IMR-90 (cell line): Measurements from ENCODE around the gene PTHLH. TPM values are rescaled to one million over a fixed set of nuclear protein-coding genes. Genes with fewer than 3 reads are reported as not detected.

ENCODE experiments used
- ATAC-seq: fragments of 200-7000 bp; cut with Tn5 transposase; 2 replicates; pipeline ENCODE4 v1.9.1; 2020; ENCODE audit warnings: low read depth, mild to moderate bottlenecking, moderate library complexity
- BruUV-seq: library from RNA; stranded (reverse); fragments of 400-500 nt; replicated peaks from 2 replicates; lab custom pipeline; 2021; lab: Mats Ljungman, UMichigan
- CTCF ChIA-PET: fragments of 300-600 bp; formaldehyde crosslinking; extraction: SDS; loops from one replicate; lab custom pipeline; 2021; ENCODE audit warnings: antibody characterized with exemption; lab: Yijun Ruan, JAX
- POLR2A ChIA-PET: fragments of 300-600 bp; sonication (Branson Sonifier 250); formaldehyde crosslinking; loops from one replicate; lab custom pipeline; 2022; ENCODE audit warnings: antibody characterized with exemption; ENCODE audit not compliant: unreplicated experiment; lab: Charles Lee
- DNase-seq: peaks from one replicate; pipeline ENCODE4 v3.0.0; 2013
- H2AFZ ChIP-seq: replicated peaks from 2 replicates; pipeline ENCODE3; 2013; ENCODE audit warnings: low read length, mild to moderate bottlenecking; ENCODE audit not compliant: poor library complexity
- H2AK5ac ChIP-seq: 2 replicates; pipeline ENCODE4 v1.6.1; 2013; ENCODE audit warnings: low read depth, low read length, inconsistent platforms
- H2AK9ac ChIP-seq: replicated peaks from 2 replicates; pipeline ENCODE3; 2013; ENCODE audit warnings: mild to moderate bottlenecking, low read depth, low read length, moderate library complexity; ENCODE audit not compliant: poor library complexity
- H2BK120ac ChIP-seq: 2 replicates; pipeline ENCODE4 v1.6.1; 2013; ENCODE audit warnings: low read depth, low read length, inconsistent platforms
- H2BK15ac ChIP-seq: 3 replicates; pipeline ENCODE4 v1.6.1; 2013; ENCODE audit warnings: low read depth, low read length, inconsistent platforms
- H2BK20ac ChIP-seq: 2 replicates; pipeline ENCODE4 v1.6.1; 2013; ENCODE audit warnings: low read depth, mild to moderate bottlenecking, inconsistent platforms, low read length, moderate library complexity
- H2BK5ac ChIP-seq: 2 replicates; pipeline ENCODE4 v1.6.1; 2013; ENCODE audit warnings: mild to moderate bottlenecking, low read depth, low read length, inconsistent platforms; ENCODE audit not compliant: poor library complexity, severe bottlenecking
- H3K14ac ChIP-seq: replicated peaks from 2 replicates; pipeline ENCODE4 v1.6.1; 2013; ENCODE audit warnings: low read depth, low read length, inconsistent platforms
- H3K18ac ChIP-seq: 2 replicates; pipeline ENCODE4 v1.6.1; 2013; ENCODE audit warnings: low read depth, low read length, control low read depth
- H3K23ac ChIP-seq: 2 replicates; pipeline ENCODE4 v1.6.1; 2013; ENCODE audit warnings: low read depth, low read length, inconsistent platforms
- H3K27ac ChIP-seq: 2 replicates; pipeline ENCODE4 v1.5.1; 2013; ENCODE audit warnings: mild to moderate bottlenecking, control low read depth, low read length; ENCODE audit not compliant: insufficient read depth
- H3K27me3 ChIP-seq: 2 replicates; pipeline ENCODE4 v1.6.1; 2013; ENCODE audit warnings: low read length; ENCODE audit not compliant: control insufficient read depth, insufficient read depth
- H3K36me3 ChIP-seq: 2 replicates; pipeline ENCODE4 v1.6.1; 2013; ENCODE audit warnings: low read length, mixed read lengths; ENCODE audit not compliant: control insufficient read depth, insufficient read depth
- H3K4ac ChIP-seq: 2 replicates; pipeline ENCODE4 v1.6.1; 2013; ENCODE audit warnings: low read depth, low read length, inconsistent platforms
- H3K4me1 ChIP-seq: 2 replicates; pipeline ENCODE4 v1.6.1; 2013; ENCODE audit warnings: low read length, mixed read lengths; ENCODE audit not compliant: control insufficient read depth, insufficient read depth
- H3K4me2 ChIP-seq: 2 replicates; pipeline ENCODE4 v1.6.1; 2013; ENCODE audit warnings: low read depth, mild to moderate bottlenecking, control low read depth, low read length, moderate library complexity
- H3K4me3 ChIP-seq: 2 replicates; pipeline ENCODE4 v1.5.1; 2013; ENCODE audit warnings: low read depth, mild to moderate bottlenecking, control low read depth, low read length, moderate library complexity; ENCODE audit not compliant: insufficient read depth
- H3K56ac ChIP-seq: 2 replicates; pipeline ENCODE4 v1.6.1; 2013; ENCODE audit warnings: low read length, inconsistent platforms; ENCODE audit not compliant: insufficient read depth; ENCODE audit errors: extremely low read depth
- H3K79me1 ChIP-seq, 2 experiments: 2 replicates each; pipeline ENCODE4 v1.6.1; 2013; ENCODE audit warnings: low read length in 2 of 2, inconsistent platforms in 1 of 2, low read depth in 1 of 2
- H3K9ac ChIP-seq: 2 replicates; pipeline ENCODE4 v1.6.1; 2013; ENCODE audit warnings: low read depth, low read length, control low read depth
- H3K9me1 ChIP-seq: 2 replicates; pipeline ENCODE4 v1.6.1; 2013; ENCODE audit warnings: low read length, inconsistent platforms; ENCODE audit not compliant: insufficient read depth
- H3K9me3 ChIP-seq: 2 replicates; pipeline ENCODE4 v1.6.1; 2013; ENCODE audit warnings: low read length; ENCODE audit not compliant: control insufficient read depth, insufficient read depth
- H4K20me1 ChIP-seq: 2 replicates; pipeline ENCODE4 v1.6.1; 2013; ENCODE audit warnings: low read length, inconsistent platforms; ENCODE audit not compliant: insufficient read depth
- H4K5ac ChIP-seq: 2 replicates; pipeline ENCODE4 v1.6.1; 2013; ENCODE audit warnings: mild to moderate bottlenecking, low read depth, low read length, control low read depth
- H4K8ac ChIP-seq, 2 experiments: 2 replicates each; pipeline ENCODE4 v1.6.1; 2013; ENCODE audit warnings: low read depth in 2 of 2, low read length in 2 of 2, control low read depth in 1 of 2, inconsistent platforms in 1 of 2
- H4K91ac ChIP-seq: 2 replicates; pipeline ENCODE4 v1.6.1; 2013; ENCODE audit warnings: low read depth, low read length, inconsistent platforms; ENCODE audit not compliant: insufficient read depth
- BHLHE40 ChIP-seq: fragments of 150-350 bp; IDR thresholded peaks from 2 replicates; pipeline ENCODE4 v1.6.1; 2016; ENCODE audit warnings: mild to moderate bottlenecking, low read depth, low read length
- CEBPB ChIP-seq: IDR thresholded peaks from 2 replicates; pipeline ENCODE4 v1.6.1; 2012; ENCODE audit warnings: low read depth, low read length, improper control_type of control experiment
- CHD1 ChIP-seq: IDR thresholded peaks from 2 replicates; pipeline ENCODE4 v1.6.1; 2012; ENCODE audit warnings: low read depth, low read length, improper control_type of control experiment
- CTCF ChIP-seq: conservative IDR thresholded peaks from 2 replicates; pipeline ENCODE4 v1.5.1; 2012; ENCODE audit warnings: mild to moderate bottlenecking, low read depth, low read length, improper control_type of control experiment
- ELK1 ChIP-seq: fragments of 150-350 bp; IDR thresholded peaks from 2 replicates; pipeline ENCODE4 v1.6.1; 2016; ENCODE audit warnings: low read depth, mild to moderate bottlenecking, low read length, moderate library complexity, borderline replicate concordance
- FOS ChIP-seq: fragments of 150-350 bp; IDR thresholded peaks from 2 replicates; pipeline ENCODE4 v1.6.1; 2016; ENCODE audit warnings: low read depth, low read length
- MAFK ChIP-seq: IDR thresholded peaks from 2 replicates; pipeline ENCODE4 v1.6.1; 2012; ENCODE audit warnings: low read depth, low read length, improper control_type of control experiment
- MAZ ChIP-seq: IDR thresholded peaks from 2 replicates; pipeline ENCODE4 v1.6.1; 2012; ENCODE audit warnings: low read depth, mild to moderate bottlenecking, low read length, improper control_type of control experiment, moderate library complexity, borderline replicate concordance
- MXI1 ChIP-seq: IDR thresholded peaks from 2 replicates; pipeline ENCODE4 v1.6.1; 2012; ENCODE audit warnings: low read depth, mild to moderate bottlenecking, low read length, moderate library complexity, borderline replicate concordance
- NFE2L2 ChIP-seq: fragments of 150-350 bp; IDR thresholded peaks from 2 replicates; pipeline ENCODE4 v1.6.1; 2016; ENCODE audit warnings: low read depth, mild to moderate bottlenecking, low read length
- POLR2A ChIP-seq: IDR thresholded peaks from 2 replicates; pipeline ENCODE4 v1.6.1; 2012; ENCODE audit warnings: mild to moderate bottlenecking, low read depth, low read length
- RAD21 ChIP-seq: IDR thresholded peaks from 2 replicates; pipeline ENCODE4 v1.6.1; 2012; ENCODE audit warnings: low read length, improper control_type of control experiment
- RCOR1 ChIP-seq: IDR thresholded peaks from 2 replicates; pipeline ENCODE4 v1.6.1; 2012; ENCODE audit warnings: mild to moderate bottlenecking, low read length, improper control_type of control experiment; ENCODE audit not compliant: insufficient replicate concordance
- RFX5 ChIP-seq: IDR thresholded peaks from 2 replicates; pipeline ENCODE4 v1.8.0; 2012; ENCODE audit warnings: low read depth, mild to moderate bottlenecking, low read length, moderate library complexity
- SMC3 ChIP-seq: fragments of 150-350 bp; IDR thresholded peaks from 2 replicates; pipeline ENCODE4 v1.6.1; 2016; ENCODE audit warnings: low read depth, mild to moderate bottlenecking, antibody characterized with exemption, low read length, moderate library complexity
- USF2 ChIP-seq: fragments of 150-350 bp; IDR thresholded peaks from 2 replicates; pipeline ENCODE4 v1.6.1; 2017; ENCODE audit warnings: mild to moderate bottlenecking, antibody characterized with exemption, low read length, low read depth
- WGBS, 2 experiments: methylation state at CpG; one replicate each; pipeline versions ENCODE4 v1.1.5 to v1.1.7; 2013; ENCODE audit warnings: missing lambda C conversion rate in 2 of 2; ENCODE audit not compliant: insufficient read length in 1 of 2; ENCODE audit errors: extremely low coverage in 2 of 2; 5-methylcytosine and 5-hydroxymethylcytosine counted together
- dilution Hi-C: fragments of 300-500 bp; cut with HindIII; formaldehyde crosslinking; loops from one replicate; pipeline ENCODE4 v1.14.3; 2018; ENCODE audit warnings: low sequenced_read_pairs; ENCODE audit not compliant: unreplicated experiment
- in situ Hi-C: fragments of 300-500 bp; cut with MboI; formaldehyde crosslinking; loops from 3 replicates; pipeline ENCODE4 v1.14.3; 2019; ENCODE audit warnings: low sequenced_read_pairs, inconsistent platforms, mixed read lengths
- intact Hi-C: fragments of 100-400 bp; cut with micrococcal nuclease; formaldehyde crosslinking; loops from 2 replicates; pipeline ENCODE4 v1.10.0; 2022
- polyA plus RNA-seq, 3 experiments: library from polyadenylated mRNA; depleted of rRNA; stranded (reverse); fragments of >200 nt; gene quantifications; 2 replicates each; pipeline ENCODE4 v1.2.3, GENCODE V29; 2012; ENCODE audit warnings: low replicate concordance in 1 of 3
- total RNA-seq: library from RNA; depleted of rRNA; stranded (reverse); fragments of >200 nt; gene quantifications from 2 replicates; pipeline ENCODE4 v1.2.3, GENCODE V29; 2012

The PTHLH gene
- total and polyA plus RNA-seq, 2 of the 4 experiments (the other 2 are of a cell fraction) = 0.36 to 1.3 TPM

- intact Hi-C loops = no loop called here
These were observed 41.1 kb downstream of the PTHLH start for GRCh38 chr12:27931390-27931789.

More at GRCh38 chr12:27931390-27931789, 41.1 kb downstream of the PTHLH start:
- H2BK20ac ChIP-seq = no peak overlapping the region
- no peak overlapping the region for H4K8ac ChIP-seq
- H3K79me1 ChIP-seq = no peaks in the 10 kb centered on the region
- WGBS, 2 experiments = no CpG with 5 or more reads among the region's 1 CpG
- no peak overlapping the region for H3K27ac ChIP-seq
- no peak overlapping the region for H3K9ac ChIP-seq
- no peak overlapping the region for H3K14ac ChIP-seq
- no peak overlapping the region for H2AK9ac ChIP-seq
- no peak overlapping the region for H4K5ac ChIP-seq
- no peak overlapping the region for H3K4me2 ChIP-seq
- H4K91ac ChIP-seq = no peak overlapping the region
- H3K4ac ChIP-seq = no peak overlapping the region
- dilution Hi-C loops = no loop called here
- H2BK15ac ChIP-seq = peak overlapping the region; percentile 53; the same call in 1 of the 3 replicates
- ChIA-PET CTCF (no interaction called here), POLR2A (no interaction called here)
- H3K9me1 ChIP-seq = no peaks in the 10 kb centered on the region
- H3K18ac ChIP-seq = no peak overlapping the region
- BruUV-seq = no TSS peak
- H3K4me1 ChIP-seq = no peaks in the 10 kb centered on the region
- no peaks in the 10 kb centered on the region for H3K27me3 ChIP-seq
- ATAC-seq = no peak
- no peak for DNase-seq
- no peaks in the 10 kb centered on the region for H4K20me1 ChIP-seq
- no peak for TF ChIP-seq SMC3
- no peak for TF ChIP-seq MAFK
- TF ChIP-seq NFE2L2 = no peak
- no peak for TF ChIP-seq RFX5
- no peak for TF ChIP-seq MAZ
- no peak for TF ChIP-seq MXI1
- no peak for TF ChIP-seq CEBPB
- TF ChIP-seq RCOR1 = no peak
- no peak for TF ChIP-seq BHLHE40
- TF ChIP-seq RAD21 = no peak
- no peak for TF ChIP-seq CTCF
- TF ChIP-seq USF2 = no peak
- no peak for TF ChIP-seq FOS
- no peak for TF ChIP-seq ELK1
- no peak for TF ChIP-seq POLR2A
- no peak for TF ChIP-seq CHD1
- no peaks in the 10 kb centered on the region for H3K9me3 ChIP-seq
- H3K4me3 ChIP-seq = no peak overlapping the region
- H3K56ac ChIP-seq = no peak overlapping the region
- H2AFZ ChIP-seq = no peak overlapping the region
- H3K23ac ChIP-seq = no peak overlapping the region
- in situ Hi-C loops = no loop called here
- H3K36me3 ChIP-seq = no peaks in the 10 kb centered on the region
- no peak overlapping the region for H2BK120ac ChIP-seq
- H2BK5ac ChIP-seq = no peak overlapping the region
- no peak overlapping the region for H2AK5ac ChIP-seq
